Prostate gland (tissue), 2 donors: ENCODE results near the gene ICOSLG.

Experiments used
- CTCF ChIP-seq, 4 experiments: fragments of 200-600 bp in 2 of 4; fragments of 450-650 bp in 2 of 4; sonication (generic) in 2 of 4; IDR thresholded peaks; 1 replicate in 3 of 4; 2 replicates in 1 of 4; pipeline ENCODE4 v1.5.1; 2016 to 2019; ENCODE audit warnings: antibody characterized with exemption in 4 of 4, mild to moderate bottlenecking in 2 of 4, moderate library complexity in 2 of 4
- POLR2A ChIP-seq: fragments of 450-650 bp; IDR thresholded peaks from one replicate; pipeline ENCODE4 v1.6.1; 2016; ENCODE audit warnings: antibody characterized with exemption, mild to moderate bottlenecking

GRCh38 chr21:44199448-44199847 is 41.3 kb downstream of the ICOSLG start:
- TF ChIP-seq CTCF (IDR thresholded peaks at IDR 0.05) (no peak), POLR2A (no peak)
